ENCODE results near the gene SZRD1. TPM values are rescaled to one million over a fixed set of nuclear protein-coding genes. Genes with fewer than 3 reads are reported as not detected.

Gene SZRD1
- total and polyA plus RNA-seq, 3 donors from 2014 or later: 47.8 to 88.5 (median 57.9) TPM

DNA sequence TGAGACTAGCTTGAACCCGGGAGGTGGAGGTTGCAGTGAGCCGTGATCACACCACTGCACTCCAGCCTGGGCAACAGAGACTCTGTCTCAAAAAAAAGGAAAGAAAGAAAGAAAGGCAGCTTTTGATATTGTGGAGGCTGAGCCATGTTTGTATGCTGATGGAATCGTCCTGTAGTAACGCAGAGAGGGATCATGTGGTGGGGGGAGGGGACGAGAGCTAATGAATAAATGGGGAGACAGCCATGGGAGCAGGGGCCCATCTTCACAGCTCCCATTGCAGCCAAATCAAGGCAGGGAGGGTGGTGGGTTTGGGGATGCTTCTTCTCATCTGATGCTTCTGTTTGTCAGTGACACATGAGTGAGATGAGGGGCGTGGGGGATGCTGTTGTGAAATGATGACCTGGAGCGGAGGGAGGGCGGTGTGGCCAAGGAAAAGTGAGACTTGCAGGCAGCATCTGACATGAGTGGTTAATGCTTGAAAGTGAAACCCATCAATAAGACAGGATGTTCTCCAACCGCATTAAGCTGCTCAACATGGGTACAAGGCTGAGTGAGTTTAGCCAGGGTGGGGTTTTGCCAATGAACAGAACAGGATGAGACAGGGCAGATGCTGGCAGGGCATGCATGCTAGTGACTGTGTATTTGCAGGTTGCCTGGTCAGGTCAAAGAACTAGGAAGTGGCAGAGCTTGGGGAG lies 53.5 kb downstream of the SZRD1 start:
- no peak for TF ChIP-seq POLR2A (IDR thresholded peaks at IDR 0.05)
- TF ChIP-seq, protein P1, sequence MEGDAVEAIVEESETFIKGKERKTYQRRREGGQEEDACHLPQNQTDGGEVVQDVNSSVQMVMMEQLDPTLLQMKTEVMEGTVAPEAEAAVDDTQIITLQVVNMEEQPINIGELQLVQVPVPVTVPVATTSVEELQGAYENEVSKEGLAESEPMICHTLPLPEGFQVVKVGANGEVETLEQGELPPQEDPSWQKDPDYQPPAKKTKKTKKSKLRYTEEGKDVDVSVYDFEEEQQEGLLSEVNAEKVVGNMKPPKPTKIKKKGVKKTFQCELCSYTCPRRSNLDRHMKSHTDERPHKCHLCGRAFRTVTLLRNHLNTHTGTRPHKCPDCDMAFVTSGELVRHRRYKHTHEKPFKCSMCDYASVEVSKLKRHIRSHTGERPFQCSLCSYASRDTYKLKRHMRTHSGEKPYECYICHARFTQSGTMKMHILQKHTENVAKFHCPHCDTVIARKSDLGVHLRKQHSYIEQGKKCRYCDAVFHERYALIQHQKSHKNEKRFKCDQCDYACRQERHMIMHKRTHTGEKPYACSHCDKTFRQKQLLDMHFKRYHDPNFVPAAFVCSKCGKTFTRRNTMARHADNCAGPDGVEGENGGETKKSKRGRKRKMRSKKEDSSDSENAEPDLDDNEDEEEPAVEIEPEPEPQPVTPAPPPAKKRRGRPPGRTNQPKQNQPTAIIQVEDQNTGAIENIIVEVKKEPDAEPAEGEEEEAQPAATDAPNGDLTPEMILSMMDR (IDR thresholded peaks at IDR 0.05): no peak
- Histone ChIP-seq H3K4me1 (no peaks in the 10 kb centered on the region), H3K36me3 (ENCODE audit: low read depth, missing control alignments) (no peaks in the 10 kb centered on the region), H3K27ac (no peak overlapping the region), H3K27me3 (no peaks in the 10 kb centered on the region), H3K4me3 (no peak overlapping the region), H3K9me3 (no peaks in the 10 kb centered on the region)
- WGBS, 2 donors: 73 to 77% methylated on average over 9 of the region's 9 CpGs
- DNase-seq: no peak
- intact Hi-C loops (cut with DNase I; ENCODE audit: low total_unique reads): no loop called here

- Histone ChIP-seq H3K36me3 (ENCODE audit: low read depth, missing control alignments) (no peaks in the 10 kb centered on the region), H3K9me3 (no peaks in the 10 kb centered on the region), H3K4me3 (no peak overlapping the region), H3K27me3 (no peaks in the 10 kb centered on the region), H3K4me1 (no peaks in the 10 kb centered on the region), H3K27ac (no peak overlapping the region)
- intact Hi-C loops (cut with DNase I; ENCODE audit: low total_unique reads): no loop called here
- DNase-seq: no peak
- TF ChIP-seq POLR2A (IDR thresholded peaks at IDR 0.05): no peak
- TF ChIP-seq, protein P1 (IDR thresholded peaks at IDR 0.05): no peak
- WGBS, 2 donors: 88 to 93% methylated on average over 7 of the region's 7 CpGs
These were observed 54.2 kb downstream of the SZRD1 start for GRCh38 chr1:16421201-16421600.

- H3K27ac ChIP-seq: no peak overlapping the region
- TF ChIP-seq, protein P1 (IDR thresholded peaks at IDR 0.05): no peak
- TF ChIP-seq POLR2A (IDR thresholded peaks at IDR 0.05): no peak
- H3K9me3 ChIP-seq: no peaks in the 10 kb centered on the region
- intact Hi-C loops (cut with DNase I; ENCODE audit: low total_unique reads): no loop called here
- no peak overlapping the region for H3K4me3 ChIP-seq
- no peaks in the 10 kb centered on the region for H3K27me3 ChIP-seq
- no peaks in the 10 kb centered on the region for H3K36me3 ChIP-seq (ENCODE audit: low read depth, missing control alignments)
- H3K4me1 ChIP-seq: no peaks in the 10 kb centered on the region
- no peak for DNase-seq
- WGBS, 2 donors: 82% methylated on average over 5 to 6 of the region's 7 CpGs
These were observed 55.0 kb downstream of the SZRD1 start for GRCh38 chr1:16422041-16422440.

DNA sequence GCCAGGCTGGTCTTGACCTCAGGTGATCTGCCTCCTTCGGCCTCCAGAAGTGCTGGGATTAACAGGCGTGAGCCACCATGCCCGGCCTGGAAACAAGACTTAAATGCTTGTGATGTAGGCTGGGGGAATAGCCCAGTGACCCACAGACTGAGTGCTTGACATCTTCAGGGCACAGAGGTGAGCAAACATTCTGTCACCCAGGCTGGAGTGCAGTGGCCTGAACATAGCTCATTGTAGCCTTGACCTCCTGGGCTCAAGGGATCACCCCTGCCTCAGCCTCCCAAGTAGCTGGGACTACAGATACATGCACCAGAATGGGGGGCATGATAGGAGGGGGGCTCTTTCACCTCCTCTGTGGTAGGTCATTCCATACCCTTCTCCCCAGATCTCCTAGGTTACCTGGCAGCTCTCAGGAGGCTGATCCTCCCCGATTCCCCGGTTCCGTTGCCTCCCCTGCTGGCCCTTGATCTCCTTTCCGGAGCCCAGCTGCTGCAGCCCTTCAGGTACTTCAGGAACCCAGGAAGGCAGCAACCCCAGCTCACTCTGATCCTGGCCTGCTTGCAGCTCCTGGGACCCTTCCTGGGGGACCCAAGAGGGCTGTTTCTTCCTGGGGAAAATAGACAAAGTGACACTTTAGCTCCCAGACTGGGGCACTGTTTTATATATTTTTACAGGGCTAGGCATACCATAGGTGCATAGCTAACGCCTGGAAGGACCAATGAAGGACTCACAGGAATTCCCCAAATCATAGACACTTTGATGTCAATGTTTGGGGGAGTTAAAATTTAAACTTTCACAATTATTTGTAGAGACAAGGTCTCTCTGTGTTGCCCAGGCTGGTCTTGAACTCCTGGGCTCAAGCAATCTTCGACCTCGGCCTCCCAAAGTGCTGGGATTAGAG lies 58.3 kb downstream of the SZRD1 start:
- Histone ChIP-seq H3K9me3 (no peaks in the 10 kb centered on the region), H3K4me3 (no peak overlapping the region), H3K36me3 (ENCODE audit: low read depth, missing control alignments) (no peaks in the 10 kb centered on the region), H3K4me1 (no peaks in the 10 kb centered on the region), H3K27ac (no peak overlapping the region), H3K27me3 (no peaks in the 10 kb centered on the region)
- TF ChIP-seq POLR2A (IDR thresholded peaks at IDR 0.05): no peak
- TF ChIP-seq, protein P1 (IDR thresholded peaks at IDR 0.05): no peak
- intact Hi-C loops (cut with DNase I; ENCODE audit: low total_unique reads): no loop called here
- no peak for DNase-seq
- 89 to 93% methylated on average over 10 of the region's 10 CpGs for WGBS, 2 donors
